A172 (cell line): ENCODE measurements around the gene COBLL1. TPM values are rescaled to one million over a fixed set of nuclear protein-coding genes. Genes with fewer than 3 reads are reported as not detected.

Source experiments
- DNase-seq: peaks from one replicate; pipeline ENCODE4 v3.0.0-alpha.2; 2015; ENCODE audit warnings: low spot score
- total RNA-seq: library from RNA; depleted of rRNA; stranded (reverse); fragments of >200 nt; shearing (Covaris generic); gene quantifications from 2 replicates; pipeline ENCODE4 v1.2.3, GENCODE V29; 2014

Gene COBLL1
- total RNA-seq, 1 experiment from 2014 or later: 9.8 TPM

DNA sequence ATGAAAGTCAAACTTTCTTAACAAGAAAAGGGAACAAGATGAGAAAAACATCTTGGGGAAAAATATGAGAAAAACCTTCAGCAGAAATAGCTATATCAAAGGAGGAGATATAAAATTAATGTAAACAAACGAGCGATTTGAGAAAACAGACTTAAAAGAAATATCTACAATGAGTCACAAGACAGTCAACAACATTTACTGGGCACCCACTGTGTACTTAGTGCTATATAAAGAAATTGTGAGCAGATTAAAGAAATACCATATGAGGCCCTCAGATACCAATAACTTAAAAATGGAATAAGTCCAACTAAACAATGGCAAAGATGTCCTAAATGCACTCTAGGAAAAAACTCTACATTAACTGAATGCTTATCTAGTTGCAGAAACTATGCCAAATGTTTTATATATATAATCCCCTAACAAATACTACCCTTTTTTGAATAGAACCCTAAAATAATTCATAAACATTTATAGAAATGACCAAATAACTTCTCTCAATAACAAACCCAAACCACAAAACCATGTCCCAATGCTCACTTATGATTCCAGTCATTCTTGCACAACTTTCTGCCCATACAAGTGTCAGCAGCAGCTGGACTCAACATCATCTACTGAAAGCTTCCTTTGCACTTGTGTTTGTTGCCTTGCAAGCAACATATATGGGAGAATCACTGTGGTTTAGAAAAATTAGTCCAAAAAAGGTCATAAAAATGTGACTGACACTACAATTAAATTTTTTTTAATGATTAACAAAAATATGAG lies 83.5 kb downstream of the COBLL1 start:
- no peak for DNase-seq

DNA sequence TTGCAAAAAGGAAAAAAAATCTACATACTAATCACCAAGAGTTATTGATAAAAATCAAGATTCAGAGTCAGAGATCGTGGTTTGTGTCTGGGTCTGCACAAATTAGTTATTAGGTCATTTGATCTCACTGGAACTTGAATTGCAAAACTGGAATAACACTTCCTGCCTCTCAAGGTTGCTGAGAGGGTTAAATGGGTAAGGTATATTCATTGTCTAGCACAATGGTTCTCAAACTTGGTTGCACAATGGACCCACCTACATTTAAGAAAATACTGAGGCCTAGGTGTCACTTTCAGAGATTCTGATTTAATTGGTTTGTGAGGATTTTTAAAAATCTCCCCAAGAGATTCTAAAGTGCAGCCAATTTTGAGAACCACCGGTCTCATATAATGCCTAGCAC lies 84.8 kb downstream of the COBLL1 start:
- DNase-seq: no peak

DNA sequence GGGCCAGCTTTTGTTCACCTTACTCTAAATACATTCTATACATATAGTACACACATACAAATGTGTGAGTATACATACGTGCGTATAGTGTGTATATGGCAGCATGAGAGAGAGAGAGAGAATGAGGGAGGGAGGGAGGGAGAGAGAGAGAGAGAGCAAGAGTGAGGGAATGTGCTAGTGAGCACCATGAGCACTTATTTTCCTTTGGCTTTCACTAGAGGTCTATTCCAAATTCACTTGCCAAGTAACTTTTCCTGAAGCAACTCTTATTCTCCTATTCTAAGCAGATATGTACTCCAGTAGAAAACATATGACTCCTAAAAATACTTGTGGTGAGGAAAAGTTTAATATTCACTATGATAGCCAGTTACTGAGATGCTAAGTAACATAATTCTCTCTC lies 85.7 kb downstream of the COBLL1 start:
- DNase-seq: no peak

GRCh38 chr2:164754157-164755093 lies 87.2 kb downstream of the COBLL1 start:
- DNase-seq: no peak

DNA sequence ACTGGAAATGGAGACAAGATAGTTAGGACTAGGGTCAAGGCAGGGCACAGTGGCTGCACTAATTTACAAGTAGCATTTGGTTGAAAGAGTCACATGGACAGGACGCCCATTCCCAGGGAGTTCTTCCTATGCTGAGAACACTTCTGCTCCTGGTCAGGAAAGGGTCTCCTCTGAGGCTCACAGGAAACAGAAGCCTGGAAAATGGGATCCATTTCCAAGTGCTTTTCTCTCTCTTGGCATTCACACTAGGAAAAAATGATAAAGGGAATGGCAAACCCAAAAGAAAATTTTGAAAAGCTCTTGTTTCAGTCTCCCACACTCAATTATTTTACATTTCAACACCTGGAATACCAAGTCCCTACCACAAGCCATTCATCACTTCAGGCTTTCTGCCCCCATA lies 88.7 kb downstream of the COBLL1 start:
- no peak for DNase-seq

DNA sequence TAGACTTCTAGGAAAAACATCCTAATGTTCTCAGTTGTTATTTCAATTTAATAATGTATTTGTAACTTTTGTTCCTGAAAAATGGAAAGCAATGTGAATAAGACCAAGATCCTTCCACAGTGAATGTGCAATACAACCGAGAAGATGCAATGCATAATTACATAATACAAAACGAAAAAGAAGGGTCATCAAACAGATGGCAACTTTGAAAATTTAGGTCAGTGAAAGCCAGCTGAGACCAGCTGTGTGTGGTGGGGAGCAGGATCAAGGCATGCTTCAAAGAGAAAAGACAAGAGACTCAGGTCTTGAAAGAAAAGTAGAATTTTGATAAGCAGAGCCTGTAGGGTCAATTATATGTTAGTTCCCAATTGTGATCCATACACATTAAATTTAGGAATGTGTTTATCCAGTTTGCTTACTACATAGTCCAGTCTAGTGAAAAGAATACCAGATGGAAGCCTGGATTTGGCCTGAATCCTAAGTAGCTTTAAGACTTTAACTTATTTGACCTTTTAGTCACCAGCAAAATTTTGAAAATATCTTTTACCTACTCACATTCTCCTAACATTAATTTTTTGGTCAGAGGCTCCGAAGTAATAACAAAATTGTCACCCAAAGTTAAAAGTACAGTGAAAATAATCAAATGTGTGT lies 93.7 kb downstream of the COBLL1 start:
- DNase-seq: no peak

- DNase-seq: no peak
Observed at GRCh38 chr2:164747140-164747539, 94.5 kb downstream of the COBLL1 start.

DNA sequence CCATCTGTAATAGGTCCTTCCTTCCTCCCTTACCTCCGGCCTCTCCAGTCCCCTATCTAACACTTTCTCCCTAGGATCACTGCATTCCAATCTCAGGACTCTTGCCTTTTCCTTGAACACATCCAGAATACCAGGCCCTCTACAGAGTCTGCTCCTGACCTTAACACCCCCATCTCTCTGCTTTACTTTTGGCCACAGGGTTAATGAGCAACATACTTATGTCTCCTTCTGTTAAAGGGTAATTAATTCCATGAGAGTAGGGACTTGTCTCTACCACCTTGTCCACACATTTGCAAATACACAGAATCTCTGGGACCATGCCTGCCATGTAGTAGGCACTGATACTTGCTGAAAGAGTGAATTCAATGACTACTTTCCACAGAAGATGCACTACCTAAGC lies 94.9 kb downstream of the COBLL1 start:
- DNase-seq: no peak

GRCh38 chr2:164745012-164745797 lies 96.4 kb downstream of the COBLL1 start:
- no peak for DNase-seq

DNA sequence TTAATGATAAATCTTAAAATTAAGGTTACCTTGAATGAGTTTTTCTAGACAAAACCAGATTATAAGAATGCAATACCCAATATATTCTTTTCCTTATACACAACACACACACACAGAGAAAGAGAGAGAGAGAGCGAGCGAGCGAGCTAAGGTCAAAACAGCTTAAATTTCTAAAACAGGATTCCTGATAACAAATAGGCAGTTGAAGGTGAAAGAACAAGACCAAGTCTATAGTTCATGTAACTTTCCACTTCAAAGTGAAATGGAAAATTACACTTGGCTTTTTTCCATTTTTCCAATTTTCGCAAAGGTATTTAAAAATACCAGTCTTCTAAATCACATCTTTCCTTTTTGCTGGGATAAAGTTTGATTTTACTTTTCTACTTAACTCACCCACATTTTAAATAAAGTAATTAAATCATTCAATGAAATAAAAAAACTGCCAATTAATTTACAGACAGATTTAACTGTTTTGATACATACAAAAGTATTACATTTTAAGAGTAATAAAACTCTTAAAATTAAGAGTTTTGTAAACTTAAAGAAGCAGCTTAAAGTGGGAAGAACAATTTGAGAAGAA lies 98.8 kb downstream of the COBLL1 start:
- no peak for DNase-seq

DNA sequence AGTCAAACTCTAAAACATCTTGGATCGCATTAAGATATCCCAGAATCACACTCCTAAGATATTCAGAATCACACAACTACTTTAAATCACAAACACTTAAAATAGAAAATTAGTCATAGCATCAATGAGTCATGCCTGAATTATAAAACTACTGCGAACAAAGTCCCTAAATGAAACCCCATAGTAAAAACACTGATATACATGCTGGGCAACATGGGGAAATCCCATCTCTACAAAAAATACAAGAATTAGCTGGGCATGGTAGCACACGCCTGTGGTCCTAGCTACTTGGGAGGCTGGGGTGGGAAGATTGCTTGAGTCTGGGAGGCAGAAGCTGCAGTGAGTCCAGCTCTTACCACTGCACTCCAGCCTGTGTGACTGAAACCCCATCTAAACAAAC lies 101.7 kb downstream of the COBLL1 start:
- DNase-seq: peak; percentile 75

- DNase-seq: peak; percentile 58
Observed at GRCh38 chr2:164737612-164738081, 104.0 kb downstream of the COBLL1 start.

DNA sequence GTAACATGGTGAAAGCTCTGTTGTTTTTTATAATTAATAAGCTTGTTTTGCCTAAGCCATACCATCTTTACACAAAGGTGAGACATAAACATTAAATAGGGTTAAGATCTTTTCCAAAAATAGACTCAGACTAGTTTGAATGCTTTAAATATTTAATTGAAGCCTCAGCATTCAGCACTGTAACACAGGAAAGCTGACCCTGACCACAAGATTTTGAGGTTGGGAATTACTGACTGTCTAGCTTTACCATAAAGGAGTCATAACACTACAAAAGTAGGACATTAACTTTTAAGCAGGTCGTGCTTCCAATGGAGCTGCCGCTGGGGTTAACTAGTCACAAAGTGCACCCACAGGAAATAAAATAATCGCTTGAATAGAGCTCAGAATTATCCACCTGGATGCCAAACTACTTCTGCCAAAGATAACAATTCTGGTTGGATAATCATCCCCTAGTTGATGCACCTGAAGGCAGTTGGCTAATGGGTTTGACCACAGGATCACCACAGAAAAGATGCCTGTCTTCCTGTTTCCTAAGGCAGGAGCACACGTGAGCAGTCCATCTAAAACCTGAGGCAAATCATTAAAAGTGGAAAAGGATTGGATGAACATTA lies 106.2 kb downstream of the COBLL1 start:
- DNase-seq: peak; percentile 38

- no peak for DNase-seq
Observed at GRCh38 chr2:164734196-164734595, 107.4 kb downstream of the COBLL1 start.

- no peak for DNase-seq
Observed at GRCh38 chr2:164725542-164725941, 116.1 kb downstream of the COBLL1 start.

DNA sequence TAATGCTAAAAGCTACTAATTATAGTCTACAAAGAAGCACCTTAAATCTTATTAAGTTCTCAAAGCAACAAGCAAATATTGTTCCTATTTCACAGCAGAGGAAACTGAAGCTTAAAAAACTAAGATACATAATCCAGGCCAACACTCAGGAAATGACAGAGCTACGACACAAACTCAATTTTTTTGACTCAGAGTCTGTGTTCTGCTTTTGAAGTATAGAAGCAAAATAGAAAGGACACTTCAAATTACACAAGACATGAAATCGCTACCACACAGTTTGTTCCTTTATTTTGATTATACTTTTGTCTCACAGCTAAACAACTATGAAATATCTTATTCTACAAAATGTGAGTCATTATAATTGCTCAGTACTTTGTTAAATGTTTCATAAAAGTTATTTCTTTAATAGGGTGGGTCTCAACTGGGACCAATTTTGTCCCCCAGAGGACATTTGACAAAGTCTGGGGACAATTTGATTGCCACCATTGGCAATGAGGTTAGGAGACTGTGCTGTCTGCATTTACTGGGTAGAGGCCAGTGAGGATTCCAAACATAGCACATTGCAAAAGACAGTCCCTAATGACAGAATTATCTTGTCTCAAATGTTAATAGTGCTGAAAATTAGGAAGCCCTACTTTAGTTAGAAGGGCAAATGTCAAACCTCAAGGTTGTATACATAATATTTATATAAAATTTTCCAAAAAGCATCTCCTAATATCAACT lies 118.8 kb downstream of the COBLL1 start:
- DNase-seq: no peak

DNA sequence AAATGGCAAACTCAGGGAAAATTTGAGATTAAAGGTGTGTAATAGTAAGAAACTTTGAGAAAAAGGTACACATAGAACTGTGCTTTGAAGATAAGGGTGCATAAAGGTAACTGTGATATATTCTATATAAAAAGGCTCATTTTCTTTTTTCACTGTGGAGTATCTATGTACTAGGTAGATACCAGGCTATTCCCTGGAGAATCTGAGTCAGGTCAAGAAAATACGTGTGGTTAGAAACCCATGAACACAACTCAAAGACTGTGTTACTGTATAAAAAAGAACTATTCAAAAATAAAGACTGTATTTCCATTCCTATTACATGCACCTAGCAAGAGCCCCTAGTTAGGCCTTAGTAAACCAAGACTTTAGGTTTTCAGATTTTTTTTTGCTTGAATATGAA lies 120.2 kb downstream of the COBLL1 start:
- DNase-seq: no peak

- no peak for DNase-seq
Observed at GRCh38 chr2:164719996-164720941, 121.4 kb downstream of the COBLL1 start.
